Nucleus accumbens (tissue), 56 donors: Measurements from ENCODE around the gene ARAP2.

ENCODE experiments used
- DNase-seq, 56 donors: peaks; one replicate each; lab custom pipeline; 2025; lab: John Stamatoyannopoulos, UW

The ARAP2 gene

DNA sequence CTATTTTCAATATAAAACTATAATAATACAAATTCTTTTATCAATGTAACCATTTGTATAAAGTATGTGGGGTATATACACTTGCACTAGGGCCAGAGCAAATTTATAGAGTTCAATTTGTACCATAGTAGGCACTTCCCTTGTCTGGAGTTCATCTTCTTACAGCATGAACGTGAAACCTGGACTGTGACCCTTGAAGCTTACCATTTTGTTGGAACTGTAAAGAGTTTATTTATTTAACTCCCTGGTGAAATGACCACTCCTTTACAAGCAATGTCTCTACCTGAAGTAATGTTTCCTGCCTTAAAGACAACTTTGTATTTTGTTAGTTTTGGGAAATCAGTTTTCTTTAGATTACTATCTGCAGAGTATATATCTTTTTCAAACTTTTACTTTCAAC lies 188.2 kb downstream of the ARAP2 start:
- no peak for DNase-seq

DNA sequence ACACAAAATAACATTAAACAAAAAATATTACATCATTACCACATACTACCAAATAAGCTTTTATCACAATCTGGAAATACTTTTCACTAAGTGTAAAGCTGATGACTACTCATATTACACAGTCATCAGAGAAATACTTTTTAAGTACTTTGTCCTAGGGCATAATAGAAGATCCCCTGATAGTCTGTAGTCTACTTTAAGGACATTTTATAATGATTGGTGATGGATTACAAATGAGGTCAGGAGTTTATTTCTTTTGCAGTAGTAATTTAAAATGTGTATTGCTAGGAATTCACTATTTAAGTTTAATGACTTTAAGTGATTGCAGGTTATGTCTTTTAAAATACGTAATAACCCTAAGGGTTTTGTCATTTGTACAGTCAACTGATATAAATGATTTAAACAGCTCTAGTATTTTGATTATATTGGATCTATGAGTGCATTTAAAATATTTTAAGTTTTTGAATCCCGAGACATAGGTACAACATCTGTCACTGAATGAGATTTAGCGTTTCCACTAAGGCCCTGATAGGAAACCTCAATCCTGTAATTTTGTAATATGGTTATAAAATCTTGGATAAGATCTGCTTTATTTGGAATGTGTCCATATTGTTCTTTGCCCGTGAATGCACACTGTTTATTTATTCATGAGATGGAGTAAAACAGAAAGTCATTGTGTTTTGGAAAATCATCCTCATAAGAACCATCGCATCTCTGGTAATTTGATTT lies 189.5 kb downstream of the ARAP2 start:
- DNase-seq = no peak

DNA sequence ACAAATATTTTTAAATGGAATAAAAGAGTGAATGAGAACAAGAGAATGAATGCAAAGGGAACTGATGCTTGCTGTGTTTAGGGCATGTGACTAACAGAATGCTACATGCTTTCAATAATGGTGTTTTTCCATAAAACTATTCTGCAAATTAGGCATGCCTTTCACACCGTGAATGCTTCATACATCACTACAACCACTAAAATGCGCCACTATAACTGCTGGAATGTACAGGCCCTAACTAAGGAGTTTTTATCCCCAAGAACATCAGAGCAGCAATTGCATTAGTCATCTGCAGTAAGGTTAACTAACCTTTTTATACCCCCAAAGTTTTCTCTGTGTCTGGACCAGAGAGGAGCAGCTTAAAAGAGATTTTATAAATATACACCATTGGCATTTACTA lies 190.4 kb downstream of the ARAP2 start:
- DNase-seq = no peak

DNA sequence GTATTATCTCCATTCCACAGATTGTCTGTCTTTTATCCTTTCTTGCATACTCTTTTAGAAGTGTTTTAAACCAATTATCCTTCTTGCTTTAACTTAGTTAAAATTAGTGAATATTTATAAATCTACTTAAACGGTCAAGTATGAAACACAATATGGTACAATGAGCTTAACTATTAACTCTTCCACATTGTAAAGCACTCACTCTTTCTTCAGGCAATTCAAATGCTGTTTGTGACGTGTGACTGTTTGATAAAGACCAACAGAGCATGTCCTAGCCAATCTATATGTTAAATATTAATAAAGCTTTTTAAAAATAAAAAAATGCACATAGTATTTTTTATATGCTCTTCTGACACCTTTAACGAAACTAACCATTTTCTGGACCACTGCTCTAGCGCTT lies 192.7 kb downstream of the ARAP2 start:
- no peak for DNase-seq

DNA sequence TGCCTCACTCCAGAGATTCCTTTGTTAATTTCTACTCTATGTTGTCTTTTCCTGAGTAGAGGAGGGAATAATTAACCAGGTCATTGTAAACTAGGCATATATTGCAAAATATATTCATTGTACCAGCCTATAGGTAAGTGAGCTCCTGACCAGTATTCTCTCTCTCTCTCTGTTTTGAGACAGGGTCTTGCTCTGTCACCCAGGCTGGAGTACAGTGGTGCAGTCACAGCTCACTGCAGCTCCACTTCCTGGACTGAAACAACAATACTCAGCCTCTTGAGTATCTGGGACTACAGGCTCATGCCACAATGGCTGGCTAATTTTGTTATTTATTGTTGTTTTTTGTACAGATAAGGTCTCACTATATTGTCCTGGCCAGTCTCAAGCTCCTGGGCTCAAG lies 198.3 kb downstream of the ARAP2 start:
- DNase-seq = no peak

DNA sequence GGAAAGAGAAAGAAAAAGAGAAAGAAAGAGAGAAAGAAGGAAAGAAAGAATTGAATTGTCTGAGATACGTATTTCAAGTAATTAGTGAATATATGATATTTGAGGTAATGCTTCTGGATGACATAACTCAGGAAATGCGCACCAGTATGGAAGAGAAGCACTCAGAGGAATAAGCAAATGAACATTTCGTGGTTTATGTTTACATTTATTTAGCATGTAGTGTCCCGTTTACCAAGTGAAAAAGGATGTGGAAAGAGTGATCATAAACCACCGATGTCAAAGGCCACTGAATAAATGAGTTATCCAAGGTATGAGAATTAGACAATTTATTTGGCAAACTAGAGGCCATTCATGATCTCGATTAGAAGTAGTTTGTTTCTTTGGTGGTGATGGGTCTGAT lies 200.4 kb downstream of the ARAP2 start:
- DNase-seq = no peak

DNA sequence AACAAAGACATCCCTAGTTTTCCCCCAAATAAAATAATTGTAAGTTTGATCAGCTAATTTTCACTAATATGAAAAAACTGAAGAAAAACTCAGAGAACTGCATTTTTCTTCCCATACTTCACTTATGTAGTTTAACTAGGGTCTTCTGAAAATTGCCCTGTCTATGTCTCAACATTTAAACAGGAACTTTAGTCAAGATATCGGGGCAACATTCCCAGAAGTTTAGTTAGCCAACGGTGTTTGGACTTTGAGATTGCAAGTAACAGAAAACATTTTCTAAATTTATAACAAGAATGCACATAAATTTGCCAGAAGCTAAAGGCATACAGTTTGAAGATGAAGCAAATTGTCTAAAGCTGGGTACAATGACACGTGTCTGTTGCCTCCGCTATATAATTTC lies 201.1 kb downstream of the ARAP2 start:
- no peak for DNase-seq

DNA sequence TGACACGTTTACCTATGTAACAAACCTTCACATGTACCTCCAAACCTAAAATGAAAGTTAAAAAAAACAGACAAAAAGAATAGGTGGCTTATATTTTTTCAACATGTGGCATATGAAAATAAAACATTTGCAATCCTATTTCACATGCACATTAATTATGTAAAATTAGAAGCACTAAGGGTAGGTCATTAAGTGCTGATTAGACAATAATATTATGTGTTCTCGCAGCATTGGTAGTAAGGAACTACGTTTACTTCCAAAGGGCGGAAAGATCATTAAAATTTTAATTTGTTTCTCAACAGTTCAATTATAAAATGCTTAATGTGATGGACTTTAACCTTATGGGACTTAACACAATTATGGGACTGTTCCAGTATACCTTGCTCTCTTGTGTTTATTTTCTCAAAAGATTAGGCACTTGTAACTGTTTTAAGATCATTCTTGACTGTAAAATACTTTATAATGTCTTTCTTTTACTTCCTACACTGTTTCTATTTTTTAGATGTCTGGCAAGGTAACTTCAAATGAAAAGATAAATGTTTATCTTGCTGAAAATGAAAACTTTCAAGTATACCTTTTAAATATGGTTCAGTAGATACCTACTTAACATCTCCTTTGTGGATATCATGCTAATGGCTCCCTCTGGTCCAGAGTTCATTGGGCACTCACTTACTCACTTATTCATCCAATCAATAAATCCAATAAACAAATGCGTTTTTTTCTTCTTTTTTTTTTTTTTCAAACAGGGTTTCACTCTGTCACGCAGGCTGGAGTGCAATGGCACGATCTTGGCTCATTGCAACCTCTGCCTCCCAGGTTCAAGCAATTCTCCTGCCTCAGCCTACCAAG lies 202.0 kb downstream of the ARAP2 start:
- no peak for DNase-seq

DNA sequence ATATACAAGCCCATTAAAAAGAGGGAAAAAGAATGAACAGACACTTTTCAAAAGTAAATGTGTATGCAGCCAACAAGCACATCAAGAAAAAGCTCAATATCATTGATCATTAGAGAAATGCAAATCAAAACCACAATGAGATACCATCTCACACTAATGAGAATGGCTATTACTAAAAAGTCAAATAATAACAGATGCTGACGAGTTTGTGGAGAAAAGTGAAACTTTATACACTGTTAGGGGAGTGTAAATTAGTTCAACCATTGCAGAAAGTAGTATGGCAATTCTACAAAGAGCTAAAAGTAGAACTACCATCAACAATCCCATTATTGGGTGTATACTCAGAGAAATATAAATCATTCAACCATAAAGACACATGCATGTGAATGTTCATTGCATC lies 203.0 kb downstream of the ARAP2 start:
- no peak for DNase-seq

DNA sequence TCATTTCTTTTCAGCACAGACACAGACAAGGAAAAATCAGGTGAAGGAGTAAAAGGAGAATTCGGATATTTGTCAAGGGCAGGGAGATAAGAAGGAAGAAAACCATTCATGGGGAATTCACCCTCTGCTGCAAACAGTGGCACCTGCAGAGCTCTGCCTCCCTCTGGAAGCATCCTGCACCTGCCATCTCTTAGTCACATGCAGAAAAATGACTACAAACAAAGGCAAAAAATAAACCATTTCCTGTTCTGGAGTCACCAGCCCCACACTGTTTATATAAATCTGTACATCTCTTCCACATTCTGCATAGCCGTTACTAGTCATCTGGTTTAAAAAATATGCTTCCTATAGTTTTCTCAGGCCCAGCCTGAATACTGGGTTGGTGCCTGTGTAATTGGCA lies 205.3 kb downstream of the ARAP2 start:
- DNase-seq = no peak

DNA sequence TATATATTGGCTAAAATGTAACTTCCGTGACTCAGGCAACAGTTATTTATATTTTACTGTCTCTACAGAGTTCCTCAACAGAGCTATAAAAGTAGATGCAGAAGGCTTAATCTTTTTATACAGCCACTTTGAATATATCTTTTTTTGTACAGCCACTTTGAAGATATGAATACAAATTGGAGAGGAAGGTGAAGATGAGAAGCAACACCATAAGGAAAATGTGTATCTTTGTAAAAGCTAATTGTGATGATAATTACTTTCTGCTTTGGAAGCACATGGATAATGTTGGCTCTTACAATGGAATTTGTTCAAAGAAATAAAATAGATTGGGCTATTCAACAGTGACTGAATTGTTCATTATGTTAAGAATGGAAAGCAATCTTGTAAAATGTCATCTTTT lies 205.8 kb downstream of the ARAP2 start:
- no peak for DNase-seq

DNA sequence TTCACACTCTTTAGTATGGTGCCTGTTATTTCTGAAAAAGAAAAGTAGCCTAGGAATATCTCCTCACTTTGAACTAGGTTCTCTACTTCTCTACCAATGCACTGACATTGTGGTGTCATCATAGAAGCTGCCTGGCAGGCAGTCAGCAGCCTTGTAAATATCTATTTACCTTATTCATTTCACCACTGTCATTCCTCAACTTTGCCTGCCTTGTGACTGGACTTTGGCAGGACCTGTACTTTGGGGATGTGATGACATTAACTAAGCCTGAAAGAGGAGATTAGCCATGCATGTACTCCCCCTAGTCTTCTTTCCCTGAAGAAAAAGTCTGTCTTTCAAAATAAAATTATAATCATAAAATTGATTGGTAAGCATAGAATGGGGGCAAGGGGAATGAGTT lies 207.2 kb downstream of the ARAP2 start:
- DNase-seq = no peak

DNA sequence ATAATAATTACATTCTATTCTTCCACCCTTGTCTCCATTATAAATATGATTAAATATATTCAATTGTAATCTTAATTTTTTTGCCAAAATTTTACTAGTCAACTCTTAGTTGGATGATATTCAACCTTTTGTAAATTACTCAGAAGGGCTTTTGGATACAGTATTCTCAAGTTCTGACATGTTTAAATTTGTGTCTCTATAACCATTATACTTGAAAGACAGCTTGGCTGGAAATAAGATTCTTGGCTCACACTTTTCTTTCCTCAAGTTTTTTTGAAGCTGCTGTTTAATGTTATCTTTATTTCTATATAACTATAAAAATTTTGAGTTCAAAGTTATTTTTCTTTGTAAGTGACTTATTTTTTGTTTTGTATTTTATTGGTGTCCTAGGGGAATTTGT lies 214.4 kb downstream of the ARAP2 start:
- DNase-seq = no peak

DNA sequence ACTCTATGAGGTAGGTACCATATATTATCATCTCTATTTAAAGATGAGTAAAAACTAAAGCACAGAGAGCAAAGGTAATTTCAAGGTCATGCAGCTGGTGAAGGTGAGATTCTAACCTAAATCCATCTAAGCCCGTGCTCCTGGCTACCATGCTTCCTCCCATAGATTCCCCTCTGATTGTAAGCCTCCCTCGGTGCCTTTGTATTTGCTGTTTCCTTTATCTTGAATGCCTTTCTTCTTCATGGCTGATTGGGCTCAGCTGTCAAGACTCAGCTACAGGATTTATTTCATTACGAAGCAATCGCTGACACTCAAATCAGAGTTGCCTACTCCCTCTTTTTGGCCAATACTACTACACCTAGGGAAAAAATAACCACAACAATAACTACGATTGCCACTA lies 217.1 kb downstream of the ARAP2 start:
- DNase-seq = no peak

DNA sequence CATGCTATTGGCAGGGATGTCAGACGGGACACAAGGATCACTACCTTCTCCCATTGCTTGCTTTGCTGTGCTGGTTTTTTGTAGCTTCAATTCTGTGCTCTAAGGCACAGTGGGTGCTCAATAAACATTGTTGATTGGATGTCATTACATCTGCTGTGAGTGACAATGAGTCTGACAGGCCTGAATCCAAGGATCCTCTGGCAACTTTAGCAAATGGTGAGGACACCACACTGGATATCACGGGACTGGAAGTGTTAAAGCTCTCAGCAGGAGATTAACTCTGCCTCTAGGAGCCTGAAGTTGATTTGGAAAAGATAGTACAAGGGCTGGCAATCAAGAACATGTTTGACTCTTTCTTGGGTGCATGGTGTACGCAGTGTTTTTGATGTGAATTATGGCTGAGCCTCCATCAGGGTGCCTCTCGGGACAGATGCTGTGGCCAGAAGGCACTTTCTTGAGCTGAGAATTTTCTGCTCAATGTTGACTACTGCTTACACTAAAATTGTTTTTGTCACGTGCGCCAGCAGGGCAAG lies 217.9 kb downstream of the ARAP2 start:
- DNase-seq = no peak

DNA sequence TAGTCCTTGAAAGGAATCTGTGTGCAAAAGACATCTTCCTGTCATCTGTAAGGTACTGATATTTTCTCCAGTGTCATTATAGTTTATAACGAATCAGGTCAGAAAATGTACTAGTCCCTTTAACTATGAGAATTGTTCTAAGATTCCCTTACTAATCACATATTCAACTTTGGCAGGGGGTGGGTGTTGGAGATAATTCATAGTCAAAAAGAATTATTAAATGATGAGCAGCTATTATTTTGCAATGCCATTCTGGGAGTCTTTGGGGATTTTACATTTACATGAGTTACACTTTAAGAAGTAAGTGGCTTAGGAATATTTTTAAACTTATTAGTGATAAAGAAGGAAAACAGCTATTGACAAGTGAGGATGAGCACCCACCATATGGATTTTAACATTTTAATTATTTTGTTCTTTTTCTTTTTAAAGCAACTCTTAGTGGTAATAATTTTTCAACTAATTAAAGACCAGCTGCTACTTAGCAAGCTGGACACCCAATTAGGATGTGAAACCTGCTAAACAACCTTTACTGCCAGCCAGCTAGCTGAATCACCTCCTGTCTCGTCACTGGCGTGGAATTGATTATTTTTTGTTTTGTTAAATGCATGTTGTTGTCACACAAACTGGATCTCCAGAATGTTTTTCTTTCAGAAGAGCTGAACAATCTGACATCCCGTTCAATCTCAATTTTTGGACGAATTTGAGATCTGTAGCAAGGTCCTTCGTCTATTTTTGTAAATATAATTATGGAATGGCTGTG lies 219.2 kb downstream of the ARAP2 start:
- no peak for DNase-seq

DNA sequence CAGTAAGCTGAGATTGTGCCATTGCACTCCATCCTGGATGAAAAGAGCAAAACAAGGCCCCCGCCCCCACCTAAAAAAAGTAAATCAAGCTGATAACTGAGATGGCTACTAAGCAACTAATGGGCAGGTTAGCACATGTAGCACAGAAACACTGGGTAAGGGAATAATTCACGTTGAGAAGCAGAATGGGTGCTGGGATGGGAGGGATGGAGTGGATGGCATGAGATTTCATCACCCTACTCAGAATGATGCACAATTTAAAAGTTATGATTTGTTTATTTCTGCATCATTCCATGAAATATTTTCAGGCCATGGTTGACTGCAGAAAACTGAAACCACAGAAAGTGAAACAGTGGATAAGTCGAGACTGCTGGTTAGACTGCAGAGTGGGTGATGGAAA lies 224.0 kb downstream of the ARAP2 start:
- DNase-seq = no peak
